ENCODE measurements around the gene VCAM1.
"Not testable (repeated sequence)": the region's sequence is repeated elsewhere in the genome, so short reads cannot be mapped to it uniquely, and the experiment has no call there.

VCAM1 gene, protein sequence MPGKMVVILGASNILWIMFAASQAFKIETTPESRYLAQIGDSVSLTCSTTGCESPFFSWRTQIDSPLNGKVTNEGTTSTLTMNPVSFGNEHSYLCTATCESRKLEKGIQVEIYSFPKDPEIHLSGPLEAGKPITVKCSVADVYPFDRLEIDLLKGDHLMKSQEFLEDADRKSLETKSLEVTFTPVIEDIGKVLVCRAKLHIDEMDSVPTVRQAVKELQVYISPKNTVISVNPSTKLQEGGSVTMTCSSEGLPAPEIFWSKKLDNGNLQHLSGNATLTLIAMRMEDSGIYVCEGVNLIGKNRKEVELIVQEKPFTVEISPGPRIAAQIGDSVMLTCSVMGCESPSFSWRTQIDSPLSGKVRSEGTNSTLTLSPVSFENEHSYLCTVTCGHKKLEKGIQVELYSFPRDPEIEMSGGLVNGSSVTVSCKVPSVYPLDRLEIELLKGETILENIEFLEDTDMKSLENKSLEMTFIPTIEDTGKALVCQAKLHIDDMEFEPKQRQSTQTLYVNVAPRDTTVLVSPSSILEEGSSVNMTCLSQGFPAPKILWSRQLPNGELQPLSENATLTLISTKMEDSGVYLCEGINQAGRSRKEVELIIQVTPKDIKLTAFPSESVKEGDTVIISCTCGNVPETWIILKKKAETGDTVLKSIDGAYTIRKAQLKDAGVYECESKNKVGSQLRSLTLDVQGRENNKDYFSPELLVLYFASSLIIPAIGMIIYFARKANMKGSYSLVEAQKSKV

DNA sequence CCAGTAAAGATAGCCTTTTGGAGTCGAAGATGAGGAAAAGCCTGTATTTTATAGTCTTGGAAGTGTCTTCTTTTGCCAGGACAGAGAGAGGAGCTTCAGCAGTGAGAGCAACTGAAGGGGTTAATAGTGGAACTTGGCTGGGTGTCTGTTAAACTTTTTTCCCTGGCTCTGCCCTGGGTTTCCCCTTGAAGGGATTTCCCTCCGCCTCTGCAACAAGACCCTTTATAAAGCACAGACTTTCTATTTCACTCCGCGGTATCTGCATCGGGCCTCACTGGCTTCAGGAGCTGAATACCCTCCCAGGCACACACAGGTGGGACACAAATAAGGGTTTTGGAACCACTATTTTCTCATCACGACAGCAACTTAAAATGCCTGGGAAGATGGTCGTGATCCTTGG, at the start of gene VCAM1:
Gene VCAM1, plus strand, starts transcription at position 253 of the 400 bp plus-strand sequence. Its CDS starts 119 bp downstream, at position 372.
- in situ Hi-C loops (cut with HindIII; ENCODE audit: low pct_ligation_motif_present, low pct_unique_long_range_greater_than_20kb, low sequenced_read_pairs), result no loop called here
- peak; percentile 52 for DNase-seq

DNA sequence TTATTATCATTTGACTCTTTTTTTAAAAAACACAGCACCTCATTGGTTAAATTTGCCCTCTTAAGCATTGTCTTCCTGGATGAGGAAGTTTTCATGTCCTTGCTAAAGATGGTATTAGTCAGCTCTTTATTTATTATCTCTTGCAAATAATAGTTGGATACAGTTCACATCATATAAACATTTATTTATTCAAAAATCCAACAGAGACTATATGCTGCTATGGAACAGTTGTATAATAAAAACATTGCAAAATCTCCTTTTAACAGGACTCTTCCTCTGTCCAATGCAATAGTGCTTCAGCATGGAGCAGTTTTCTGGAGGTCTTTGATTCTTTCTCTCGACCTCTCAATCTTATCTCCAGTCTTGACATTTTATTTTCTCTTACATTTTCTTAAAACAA, 49.5 kb upstream of the VCAM1 start:
- no peak for DNase-seq
- in situ Hi-C loops (cut with HindIII; ENCODE audit: low pct_ligation_motif_present, low pct_unique_long_range_greater_than_20kb, low sequenced_read_pairs), result no loop called here

DNA sequence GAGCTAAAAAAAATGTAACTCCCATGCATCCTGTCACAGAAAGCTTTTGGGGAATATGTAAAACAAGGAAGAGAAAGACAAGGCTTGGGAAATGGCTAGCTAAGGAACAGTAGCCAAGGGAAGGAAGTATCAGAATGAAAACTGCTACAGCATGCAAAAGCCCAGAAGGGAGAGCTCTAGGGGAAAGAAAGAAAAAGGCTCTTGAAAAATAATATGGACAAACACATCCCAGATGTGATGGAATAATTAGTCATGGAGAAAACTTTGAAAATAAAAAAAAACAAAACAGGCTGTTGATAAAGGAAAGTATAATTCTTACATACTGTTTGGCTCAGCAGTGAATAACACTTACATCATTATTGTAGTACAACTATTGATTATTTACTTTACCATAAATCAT, 47.9 kb upstream of the VCAM1 start:
- in situ Hi-C loops (cut with HindIII; ENCODE audit: low pct_ligation_motif_present, low pct_unique_long_range_greater_than_20kb, low sequenced_read_pairs), result no loop called here
- no peak for DNase-seq

DNA sequence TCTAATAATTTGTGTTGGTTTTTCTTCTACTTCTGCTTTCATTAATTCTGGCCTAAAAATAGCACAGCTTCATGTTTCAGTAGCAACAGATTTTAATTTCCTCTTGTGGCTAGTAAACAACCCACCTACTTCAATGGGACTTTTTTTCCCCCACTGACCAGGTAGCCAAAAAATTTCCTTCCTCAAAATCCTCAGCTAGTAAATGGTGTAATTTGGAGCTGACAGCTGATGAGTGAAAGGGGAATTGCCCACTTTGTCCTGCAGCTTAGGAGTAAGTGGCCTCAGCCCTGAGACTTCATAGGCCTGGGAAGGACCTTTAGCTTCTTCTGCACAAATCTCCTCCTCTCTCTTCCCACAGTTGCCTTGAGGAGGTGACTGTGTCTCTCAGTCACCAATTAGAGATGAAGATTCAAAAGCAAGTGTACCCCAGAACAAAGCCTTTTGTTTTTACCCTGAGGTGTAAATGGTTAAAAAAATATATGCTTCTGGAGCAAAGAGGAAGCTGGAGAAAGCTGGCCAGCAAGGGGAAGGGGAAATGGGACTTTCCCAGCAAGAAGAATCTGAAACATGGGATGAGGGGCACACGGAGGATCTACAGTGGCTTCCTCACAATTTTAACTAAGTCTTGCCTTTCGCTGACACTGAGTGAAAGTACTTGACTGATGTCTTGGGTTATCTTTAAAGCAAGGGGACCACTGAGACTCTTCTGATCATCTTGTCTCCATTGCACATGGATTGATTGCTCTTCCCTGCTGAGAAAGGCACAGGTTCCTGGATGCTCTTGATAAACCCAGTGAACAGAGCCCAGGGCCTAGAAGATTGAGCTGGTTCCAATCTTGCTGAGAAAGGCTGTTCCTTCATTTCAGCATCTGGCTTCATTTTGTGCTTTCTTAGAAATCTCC, 35.8 kb upstream of the VCAM1 start:
- in situ Hi-C loops (cut with HindIII; ENCODE audit: low pct_ligation_motif_present, low pct_unique_long_range_greater_than_20kb, low sequenced_read_pairs), result no loop called here
- DNase-seq, result no peak

DNA sequence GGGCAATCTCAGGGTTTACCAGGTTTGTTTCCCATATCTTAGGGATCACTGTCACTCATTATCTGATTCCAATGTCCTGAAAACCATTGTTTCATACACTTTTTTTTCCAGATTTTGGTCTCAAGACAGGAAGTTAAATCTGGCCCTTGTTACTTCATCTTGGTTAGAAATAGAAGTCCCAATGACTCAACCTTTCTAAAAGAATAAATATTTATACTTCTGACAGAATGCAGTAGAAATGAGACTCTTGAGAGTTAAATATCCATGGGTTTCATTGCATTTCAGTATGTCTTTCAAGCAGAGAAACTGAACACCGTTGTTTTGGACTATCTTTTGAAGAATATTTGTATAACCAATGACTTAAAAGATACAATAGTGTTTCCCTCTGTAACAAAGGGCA, 19.8 kb upstream of the VCAM1 start:
- in situ Hi-C loops (cut with HindIII; ENCODE audit: low pct_ligation_motif_present, low pct_unique_long_range_greater_than_20kb, low sequenced_read_pairs), result no loop called here
- no peak for DNase-seq

DNA sequence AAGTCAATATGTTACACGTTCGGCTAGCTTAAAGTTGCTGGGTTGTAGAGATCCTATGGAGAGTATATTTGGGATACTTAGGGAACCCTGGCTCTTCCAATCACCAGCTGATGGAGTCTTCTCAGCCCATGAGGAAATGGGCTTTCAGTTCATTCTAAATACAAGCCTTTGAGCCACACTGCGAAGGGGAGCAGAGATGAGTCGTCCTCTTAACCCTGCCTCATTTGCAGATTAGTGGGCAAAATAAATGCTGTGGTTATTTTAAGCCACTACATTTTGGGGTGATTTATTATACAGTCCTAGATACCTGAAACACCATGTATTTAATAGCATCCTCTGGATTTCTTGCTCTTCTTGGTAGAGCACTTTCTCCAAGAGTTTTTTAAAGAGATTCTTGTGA, 19.0 kb upstream of the VCAM1 start:
- in situ Hi-C loops (cut with HindIII; ENCODE audit: low pct_ligation_motif_present, low pct_unique_long_range_greater_than_20kb, low sequenced_read_pairs), result no loop called here
- no peak for DNase-seq

DNA sequence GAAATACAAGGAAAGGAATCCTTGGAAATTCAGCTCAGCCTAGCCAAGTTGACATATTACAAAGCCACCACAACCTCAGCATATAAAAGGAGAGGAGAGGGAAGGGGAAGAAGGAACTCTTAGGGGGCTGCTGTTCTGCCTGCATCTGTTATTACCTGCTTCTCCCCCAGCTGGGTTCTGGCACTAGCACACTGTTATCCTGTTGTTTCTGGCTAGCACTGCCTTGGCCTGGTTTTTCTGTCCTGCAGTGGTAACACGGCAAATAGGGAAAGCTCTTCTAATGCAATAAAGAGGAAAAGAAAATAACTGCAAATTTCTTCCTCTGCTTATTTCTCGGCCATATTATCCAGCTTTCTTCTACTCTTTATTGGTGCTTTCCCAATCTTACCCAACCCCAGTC, 16.5 kb upstream of the VCAM1 start:
- DNase-seq, result no peak
- in situ Hi-C loops (cut with HindIII; ENCODE audit: low pct_ligation_motif_present, low pct_unique_long_range_greater_than_20kb, low sequenced_read_pairs), result no loop called here

DNA sequence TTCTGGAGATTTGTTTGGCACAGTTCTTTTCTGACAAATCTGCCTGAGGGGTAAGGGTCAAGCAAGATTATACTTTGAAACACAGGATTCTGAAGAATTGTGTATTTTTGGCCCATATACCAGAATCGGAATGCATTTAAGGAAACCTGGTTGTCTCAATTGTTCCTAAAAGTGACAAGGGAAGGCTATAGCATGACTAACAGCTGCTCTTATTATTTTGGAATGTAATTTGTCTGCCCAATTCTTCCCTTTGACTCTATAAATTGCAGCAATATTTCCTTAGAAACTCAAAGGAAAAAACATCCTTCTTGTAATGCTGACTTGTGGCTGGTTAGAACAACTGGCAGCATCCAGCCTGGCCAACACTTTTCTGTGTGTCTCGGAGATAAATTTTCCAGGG, 15.8 kb upstream of the VCAM1 start:
- in situ Hi-C loops (cut with HindIII; ENCODE audit: low pct_ligation_motif_present, low pct_unique_long_range_greater_than_20kb, low sequenced_read_pairs), result no loop called here
- DNase-seq, result no peak

DNA sequence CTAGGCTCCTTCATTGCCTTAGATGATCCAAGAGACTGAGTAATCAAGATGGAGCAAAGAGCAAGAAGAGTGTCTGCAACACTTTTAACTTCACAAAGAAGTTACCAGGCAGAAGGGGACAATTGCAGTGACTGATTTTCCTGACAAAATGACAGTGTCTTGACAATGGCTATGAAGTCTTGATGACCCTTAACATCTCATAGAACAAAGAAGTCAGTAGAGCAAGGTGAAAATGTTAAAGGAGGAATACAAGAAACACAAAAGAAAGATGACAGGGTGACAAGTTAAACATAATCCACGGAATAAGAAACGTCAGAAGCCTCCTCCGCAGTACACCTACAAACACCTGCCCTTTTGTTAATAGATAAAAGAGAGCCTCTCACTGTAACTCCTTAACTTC, 15.1 kb upstream of the VCAM1 start:
- in situ Hi-C loops (cut with HindIII; ENCODE audit: low pct_ligation_motif_present, low pct_unique_long_range_greater_than_20kb, low sequenced_read_pairs), result no loop called here
- DNase-seq, result no peak

DNA sequence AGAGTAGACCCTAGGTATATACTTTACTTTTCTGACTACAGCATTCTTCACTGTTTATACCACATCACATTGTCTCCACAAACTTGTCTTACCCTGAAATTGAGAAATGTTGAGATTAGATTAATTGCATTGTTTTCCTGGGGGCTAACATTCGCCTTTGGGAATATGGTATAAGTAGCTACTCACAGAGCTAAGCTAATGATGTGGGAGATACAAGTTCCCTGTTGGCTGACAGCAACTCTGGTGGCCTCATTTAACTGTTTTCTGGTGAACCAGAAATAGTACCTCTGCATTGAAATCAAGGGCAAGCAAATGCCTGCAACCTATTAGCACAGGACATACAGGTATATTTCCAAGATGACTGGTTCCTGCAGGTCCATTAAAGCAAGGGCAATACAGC, 13.2 kb upstream of the VCAM1 start:
- DNase-seq, result no peak
- in situ Hi-C loops (cut with HindIII; ENCODE audit: low pct_ligation_motif_present, low pct_unique_long_range_greater_than_20kb, low sequenced_read_pairs), result no loop called here

DNA sequence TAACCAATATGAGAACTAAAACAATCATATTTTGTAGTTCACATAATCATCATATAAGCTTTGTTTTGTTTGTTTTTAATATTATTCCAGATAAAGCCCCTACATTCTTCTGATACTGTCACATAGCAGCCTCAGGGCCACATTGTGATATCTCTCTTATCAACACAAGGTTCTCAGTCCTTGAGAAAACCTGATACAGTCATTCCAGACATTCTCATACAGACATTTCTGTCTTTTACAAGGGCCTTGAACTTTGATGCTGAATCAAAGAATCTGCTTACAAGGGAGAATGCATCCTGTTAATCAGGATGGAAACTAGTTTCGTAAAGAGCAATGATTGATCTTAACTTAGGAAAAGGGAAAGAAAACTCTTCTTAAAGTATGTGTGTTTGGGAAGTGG, 12.7 kb upstream of the VCAM1 start:
- in situ Hi-C loops (cut with HindIII; ENCODE audit: low pct_ligation_motif_present, low pct_unique_long_range_greater_than_20kb, low sequenced_read_pairs), result no loop called here
- DNase-seq, result no peak

DNA sequence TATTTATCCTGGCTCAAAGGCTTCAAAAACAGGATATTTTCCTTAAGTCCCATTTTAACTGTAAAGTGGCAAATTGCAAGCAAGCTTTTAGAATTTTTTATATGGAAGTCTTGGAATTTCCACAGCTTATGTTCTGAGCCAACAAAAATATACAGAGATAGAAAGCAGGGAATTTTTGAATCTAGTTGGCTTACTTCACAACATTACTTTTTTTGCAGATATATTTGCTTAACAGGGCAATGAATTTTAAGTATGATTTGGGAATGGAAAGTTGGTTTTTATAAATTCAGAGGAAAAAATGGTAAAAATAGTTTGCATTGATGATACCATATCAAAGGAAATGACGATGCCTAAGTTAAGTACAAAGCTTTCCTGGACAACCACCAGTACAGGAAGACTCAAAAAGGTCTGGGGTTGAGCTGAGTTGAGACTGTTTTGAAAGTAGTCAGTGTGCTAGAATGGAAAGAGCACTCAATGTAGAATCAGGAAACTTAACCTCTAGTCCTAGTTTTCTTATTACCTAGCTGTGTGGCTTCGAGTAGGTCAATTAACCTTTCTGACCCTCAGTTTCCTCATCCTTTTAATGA, 11.0 kb upstream of the VCAM1 start:
- in situ Hi-C loops (cut with HindIII; ENCODE audit: low pct_ligation_motif_present, low pct_unique_long_range_greater_than_20kb, low sequenced_read_pairs), result no loop called here
- no peak for DNase-seq

DNA sequence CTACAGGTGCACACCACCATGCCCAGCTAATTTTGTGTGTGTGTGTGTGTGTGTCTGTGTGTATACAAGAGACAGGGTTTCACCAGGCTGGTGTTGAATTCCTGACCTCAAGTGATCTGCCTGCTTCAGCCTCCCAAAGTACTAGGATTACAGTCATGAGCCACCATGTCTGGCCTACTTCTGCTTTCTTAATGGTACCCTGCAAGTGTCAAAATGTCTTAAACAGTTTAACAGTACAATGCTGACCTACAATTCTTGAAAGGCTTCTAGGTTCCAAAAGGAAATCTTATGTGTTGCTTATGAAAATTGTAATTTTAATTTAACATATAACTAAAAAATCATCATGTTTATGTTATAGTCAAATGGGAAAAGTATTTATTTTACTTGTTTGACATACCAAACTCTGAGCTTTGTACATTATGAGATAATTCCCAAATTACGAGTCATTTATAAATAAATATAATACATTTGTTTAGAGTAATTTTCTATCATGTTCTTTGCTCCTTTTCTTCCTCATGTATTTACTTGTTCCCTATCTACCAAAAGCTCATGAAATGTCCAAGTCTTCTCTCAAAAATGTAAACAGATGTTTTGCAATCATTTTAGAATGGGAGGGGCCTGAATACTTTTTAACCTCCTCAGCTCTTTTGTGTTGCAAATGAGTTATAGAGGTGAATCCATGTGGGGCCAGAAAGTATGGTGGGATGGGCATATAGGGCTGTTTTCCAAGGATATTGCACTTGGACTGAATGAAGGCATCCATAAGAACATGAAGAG, 8.4 kb upstream of the VCAM1 start:
- in situ Hi-C loops (cut with HindIII; ENCODE audit: low pct_ligation_motif_present, low pct_unique_long_range_greater_than_20kb, low sequenced_read_pairs), result no loop called here
- DNase-seq, result no peak

DNA sequence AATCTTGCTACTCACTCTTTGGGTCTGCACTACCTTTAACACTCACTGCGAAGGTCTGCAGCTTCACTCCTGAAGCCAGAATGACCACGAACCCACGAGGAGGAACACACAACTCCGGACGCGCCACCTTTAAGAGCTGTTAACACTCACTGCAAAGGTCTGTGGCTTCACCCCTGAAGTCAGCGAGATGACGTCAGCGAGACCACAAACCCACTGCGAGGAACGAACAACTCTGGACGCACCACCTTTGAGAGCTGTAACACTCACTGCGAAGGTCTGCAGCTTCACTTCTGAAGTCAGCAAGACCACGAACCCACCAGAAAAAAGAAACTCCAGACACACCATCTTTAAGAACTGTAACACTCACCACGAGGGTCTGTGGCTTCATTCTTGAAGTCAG, 6.5 kb upstream of the VCAM1 start:
- DNase-seq; in situ Hi-C loops (cut with HindIII; ENCODE audit: low pct_ligation_motif_present, low pct_unique_long_range_greater_than_20kb, low sequenced_read_pairs): not testable (repeated sequence)

DNA sequence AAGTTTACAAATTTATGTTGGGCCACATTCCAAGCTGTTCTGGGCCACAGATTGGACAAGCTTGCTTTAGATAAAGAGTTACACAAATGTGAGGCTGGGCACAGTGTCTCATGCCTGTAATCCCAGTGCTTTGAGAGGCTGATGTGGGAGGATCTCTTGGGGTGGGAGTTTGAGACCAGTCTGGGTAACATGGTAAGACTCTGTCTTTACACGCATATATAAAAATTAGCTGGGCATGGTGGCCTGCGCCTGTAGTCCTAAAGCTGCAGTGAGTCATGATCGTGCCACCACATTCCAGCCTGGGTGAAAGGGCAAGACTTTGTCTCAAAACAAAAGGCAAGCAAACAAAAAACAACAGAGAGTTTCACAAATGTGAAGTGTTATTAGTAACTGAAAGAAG, 5.9 kb upstream of the VCAM1 start:
- no peak for DNase-seq
- in situ Hi-C loops (cut with HindIII; ENCODE audit: low pct_ligation_motif_present, low pct_unique_long_range_greater_than_20kb, low sequenced_read_pairs), result no loop called here

DNA sequence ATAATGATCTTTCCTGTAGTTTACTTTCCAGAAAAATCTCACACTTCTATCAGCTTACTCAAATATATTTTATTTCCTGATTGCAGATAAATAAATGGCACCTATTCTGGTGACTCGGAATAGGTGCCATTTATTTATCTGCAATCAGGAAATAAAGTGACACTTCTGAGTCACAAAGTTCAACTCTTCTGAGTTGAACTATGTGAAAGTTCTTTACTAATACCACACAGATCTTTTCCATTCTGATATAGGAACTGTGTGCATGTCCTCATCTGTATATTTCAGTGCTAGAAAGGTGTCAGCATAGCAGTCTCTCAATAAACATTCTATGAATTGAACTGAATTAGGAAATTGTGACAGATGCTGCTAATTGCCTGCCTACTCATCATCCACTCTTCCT, 4.9 kb upstream of the VCAM1 start:
- in situ Hi-C loops (cut with HindIII; ENCODE audit: low pct_ligation_motif_present, low pct_unique_long_range_greater_than_20kb, low sequenced_read_pairs), result no loop called here
- no peak for DNase-seq

DNA sequence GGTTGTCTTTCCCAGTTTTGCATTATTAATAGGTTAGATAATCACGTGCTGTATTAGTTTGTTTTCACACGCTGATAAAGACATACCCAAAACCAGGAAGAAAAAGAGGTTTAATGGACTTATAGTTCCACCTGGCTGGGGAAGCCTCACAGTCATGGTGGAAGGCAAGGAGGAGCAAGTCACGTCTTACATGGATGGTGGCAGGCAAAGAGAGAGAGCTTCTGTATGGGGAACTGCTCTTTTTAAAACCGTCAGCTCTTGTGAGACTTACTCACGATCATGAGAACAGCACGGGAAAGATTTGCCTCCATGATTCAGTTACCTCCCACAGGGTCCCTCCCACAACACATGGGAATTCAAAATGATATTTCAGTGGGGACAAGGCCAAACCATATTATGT, 2.3 kb upstream of the VCAM1 start:
- in situ Hi-C loops (cut with HindIII; ENCODE audit: low pct_ligation_motif_present, low pct_unique_long_range_greater_than_20kb, low sequenced_read_pairs), result no loop called here
- DNase-seq, result no peak

DNA sequence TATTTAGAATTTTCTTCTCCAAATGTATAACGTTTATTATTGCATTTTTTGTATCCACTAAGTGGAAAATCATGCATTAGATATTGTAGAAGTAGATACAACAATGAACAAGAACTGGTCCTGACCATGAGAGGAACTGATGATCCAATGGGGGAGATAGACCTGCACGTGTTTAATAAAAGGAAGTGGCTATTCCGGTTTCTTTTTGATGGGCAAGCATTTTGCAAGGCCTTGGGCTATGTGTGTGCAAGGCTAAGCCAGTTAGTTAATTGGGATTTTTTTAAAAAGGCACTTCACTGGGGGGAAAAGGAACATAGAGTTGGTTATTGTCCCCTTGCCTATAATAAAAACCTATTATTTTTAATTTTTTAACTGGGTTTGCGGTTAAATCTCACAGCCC, 961 bp upstream of the VCAM1 start:
- no peak for DNase-seq
- in situ Hi-C loops (cut with HindIII; ENCODE audit: low pct_ligation_motif_present, low pct_unique_long_range_greater_than_20kb, low sequenced_read_pairs), result no loop called here

Data from ACHN (cell line).